ENCODE data around the gene CDC42.

DNA sequence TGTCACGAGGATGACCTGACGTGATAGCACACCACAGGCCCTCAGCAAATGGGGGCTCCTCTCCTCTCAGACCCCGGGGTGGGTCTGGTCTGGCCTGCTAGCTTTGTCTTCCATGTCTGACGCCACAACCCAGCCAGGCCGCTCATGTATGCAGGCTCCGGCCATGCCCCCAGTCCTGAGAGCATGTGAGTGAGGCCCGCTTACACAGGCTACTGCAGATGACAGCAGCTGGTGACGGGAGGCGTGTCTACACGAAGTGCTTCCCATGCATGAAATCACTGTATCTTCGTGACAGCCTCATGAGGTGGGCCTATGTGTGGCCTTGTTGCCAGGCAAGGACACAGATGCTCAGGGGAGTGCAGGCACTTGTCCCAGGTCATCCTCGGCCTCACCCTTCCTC lies 74.0 kb downstream of the CDC42 start:
- TF ChIP-seq, protein P1, sequence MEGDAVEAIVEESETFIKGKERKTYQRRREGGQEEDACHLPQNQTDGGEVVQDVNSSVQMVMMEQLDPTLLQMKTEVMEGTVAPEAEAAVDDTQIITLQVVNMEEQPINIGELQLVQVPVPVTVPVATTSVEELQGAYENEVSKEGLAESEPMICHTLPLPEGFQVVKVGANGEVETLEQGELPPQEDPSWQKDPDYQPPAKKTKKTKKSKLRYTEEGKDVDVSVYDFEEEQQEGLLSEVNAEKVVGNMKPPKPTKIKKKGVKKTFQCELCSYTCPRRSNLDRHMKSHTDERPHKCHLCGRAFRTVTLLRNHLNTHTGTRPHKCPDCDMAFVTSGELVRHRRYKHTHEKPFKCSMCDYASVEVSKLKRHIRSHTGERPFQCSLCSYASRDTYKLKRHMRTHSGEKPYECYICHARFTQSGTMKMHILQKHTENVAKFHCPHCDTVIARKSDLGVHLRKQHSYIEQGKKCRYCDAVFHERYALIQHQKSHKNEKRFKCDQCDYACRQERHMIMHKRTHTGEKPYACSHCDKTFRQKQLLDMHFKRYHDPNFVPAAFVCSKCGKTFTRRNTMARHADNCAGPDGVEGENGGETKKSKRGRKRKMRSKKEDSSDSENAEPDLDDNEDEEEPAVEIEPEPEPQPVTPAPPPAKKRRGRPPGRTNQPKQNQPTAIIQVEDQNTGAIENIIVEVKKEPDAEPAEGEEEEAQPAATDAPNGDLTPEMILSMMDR (IDR thresholded peaks at IDR 0.05), result no peak
- TF ChIP-seq POLR2A (IDR thresholded peaks at IDR 0.05), result no peak
